ENCODE data around the gene UQCC5. TPM values are rescaled to one million over a fixed set of nuclear protein-coding genes. Genes with fewer than 3 reads are reported as not detected.

Gene UQCC5
- total RNA-seq, 4 donors from 2014 or later: 1.3 to 60.6 (median 7.0) TPM

DNA sequence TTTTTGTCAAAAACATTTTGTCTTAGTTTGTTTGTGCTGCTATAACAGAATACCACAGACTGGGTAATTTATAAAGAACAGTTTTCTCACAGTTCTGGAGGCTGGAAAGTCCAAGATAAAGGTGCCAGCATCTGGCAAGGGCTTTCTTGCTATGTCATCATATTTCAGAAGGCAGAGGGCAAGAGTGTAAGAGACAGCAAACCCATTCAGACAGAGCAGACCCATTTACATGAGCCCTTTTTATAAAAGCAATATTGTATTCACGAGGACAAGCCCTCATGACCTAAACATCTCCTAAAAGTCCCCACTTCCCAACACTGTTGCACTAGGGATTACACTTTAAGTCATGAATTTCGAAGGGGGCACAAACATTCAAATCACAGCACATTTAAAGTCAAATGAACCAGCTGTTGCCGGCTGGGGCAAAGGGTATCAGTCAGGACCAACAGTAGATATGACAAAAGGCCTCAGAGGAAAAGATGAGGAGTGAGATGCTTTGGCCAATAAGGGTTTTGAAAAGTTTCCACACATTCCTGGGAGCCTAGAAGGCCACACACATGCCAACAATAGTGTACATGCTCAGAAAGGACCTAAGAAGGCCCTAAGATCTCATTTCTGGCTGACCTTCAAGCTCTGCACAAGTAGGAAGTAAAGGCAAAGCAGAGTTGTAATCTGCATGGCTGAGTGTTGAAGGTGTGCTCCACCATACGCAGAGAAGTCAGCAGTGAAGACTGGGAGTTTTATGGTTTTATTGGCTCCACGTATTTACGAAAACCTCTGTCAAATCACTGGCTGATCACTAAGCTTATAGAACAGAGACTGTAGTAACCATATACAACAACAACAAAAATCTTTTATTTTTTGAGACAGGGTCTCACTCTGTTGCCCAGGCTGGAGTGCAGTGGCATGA is 37.9 kb downstream of the UQCC5 start:
- H3K36me3 ChIP-seq: peaks cover 17 to 67% (median 55%) of the 10 kb centered on the region in 4 donors

More for the DNA sequence above, 37.9 kb downstream of the UQCC5 start:
- no peaks in the 10 kb centered on the region for H3K9me3 ChIP-seq
- intact Hi-C loops (cut with DNase I): no loop called here
- H3K27ac ChIP-seq (replicated peaks in 1 of 4): peak overlapping the region in 2 of 4 donors; percentile 1 to 37
- TF ChIP-seq POLR2AphosphoS5 (IDR thresholded peaks at IDR 0.05) (no peak), EP300 (IDR thresholded peaks at IDR 0.05) (no peak), POLR2A (IDR thresholded peaks at IDR 0.05; ENCODE audit: low read depth) (no peak)
- TF ChIP-seq, protein P1, sequence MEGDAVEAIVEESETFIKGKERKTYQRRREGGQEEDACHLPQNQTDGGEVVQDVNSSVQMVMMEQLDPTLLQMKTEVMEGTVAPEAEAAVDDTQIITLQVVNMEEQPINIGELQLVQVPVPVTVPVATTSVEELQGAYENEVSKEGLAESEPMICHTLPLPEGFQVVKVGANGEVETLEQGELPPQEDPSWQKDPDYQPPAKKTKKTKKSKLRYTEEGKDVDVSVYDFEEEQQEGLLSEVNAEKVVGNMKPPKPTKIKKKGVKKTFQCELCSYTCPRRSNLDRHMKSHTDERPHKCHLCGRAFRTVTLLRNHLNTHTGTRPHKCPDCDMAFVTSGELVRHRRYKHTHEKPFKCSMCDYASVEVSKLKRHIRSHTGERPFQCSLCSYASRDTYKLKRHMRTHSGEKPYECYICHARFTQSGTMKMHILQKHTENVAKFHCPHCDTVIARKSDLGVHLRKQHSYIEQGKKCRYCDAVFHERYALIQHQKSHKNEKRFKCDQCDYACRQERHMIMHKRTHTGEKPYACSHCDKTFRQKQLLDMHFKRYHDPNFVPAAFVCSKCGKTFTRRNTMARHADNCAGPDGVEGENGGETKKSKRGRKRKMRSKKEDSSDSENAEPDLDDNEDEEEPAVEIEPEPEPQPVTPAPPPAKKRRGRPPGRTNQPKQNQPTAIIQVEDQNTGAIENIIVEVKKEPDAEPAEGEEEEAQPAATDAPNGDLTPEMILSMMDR (IDR thresholded peaks at IDR 0.05): no peak
- no peak overlapping the region for H3K4me3 ChIP-seq
- H3K4me1 ChIP-seq: peaks cover 0 to 26% (median 18%) of the 10 kb centered on the region in 4 donors
- WGBS: 97% methylated on average over 6 of the region's 6 CpGs
- DNase-seq (ENCODE audit: extremely low spot score): no peak
- H3K27me3 ChIP-seq: no peaks in the 10 kb centered on the region

Small RNAs within 50 kb of the gene (small RNA-seq; reads per million reads assigned to genes)
- gene RNU6-856P (0 reads per million in 3 donors), gene RNU6ATAC16P (0 reads per million in 3 donors)

Other genes starting within 250 kb of the UQCC5 start
- gene GLYCTK, start 248.8 kb upstream of the UQCC5 start, total RNA-seq: 1 to 10 TPM; 4.1 to 5.3 (median 4.8) TPM
- 1 to 10 TPM; 3.4 to 5.4 (median 3.6) TPM for gene DNAH1, start 220.3 kb upstream of the UQCC5 start, total RNA-seq
- 10 to 100 TPM; 51.5 to 82.9 (median 72.7) TPM for gene BAP1, start 126.6 kb upstream of the UQCC5 start, total RNA-seq
- 10 to 100 TPM in 1 of 4 donors, 1 to 10 TPM in 3; 7.0 to 22.0 (median 8.2) TPM for gene PHF7, start 125.9 kb upstream of the UQCC5 start, total RNA-seq
- gene SEMA3G, start 91.5 kb upstream of the UQCC5 start, total RNA-seq: 10 to 100 TPM in 3 of 4 donors, 1 to 10 TPM in 1; 7.1 to 39.2 (median 22.2) TPM
- 1 to 10 TPM in 3 of 4 donors, not detected in 1; 1.2 to 7.1 (median 4.0) TPM for gene TNNC1, start 82.6 kb upstream of the UQCC5 start, total RNA-seq
- 100 to 1,000 TPM in 2 of 4 donors, 10 to 100 TPM in 2; 71.9 to 110 (median 88.0) TPM for gene NISCH, start 81.0 kb upstream of the UQCC5 start, total RNA-seq
- gene STAB1, start 41.3 kb upstream of the UQCC5 start, total RNA-seq: 100 to 1,000 TPM; 101 to 127 (median 118) TPM
- 10 to 100 TPM; 58.0 to 87.4 (median 72.9) TPM for gene NT5DC2, start 2.7 kb upstream of the UQCC5 start, total RNA-seq
- gene PBRM1, start 149.3 kb downstream of the UQCC5 start, total RNA-seq: 10 to 100 TPM; 79.4 to 99.3 (median 82.8) TPM
- gene GNL3, start 149.4 kb downstream of the UQCC5 start, total RNA-seq: 10 to 100 TPM; 28.4 to 71.1 (median 29.3) TPM
- 10 to 100 TPM; 31.6 to 40.3 (median 35.7) TPM for gene GLT8D1, start 169.2 kb downstream of the UQCC5 start, total RNA-seq
- gene SPCS1, start 169.5 kb downstream of the UQCC5 start, total RNA-seq: 10 to 100 TPM; 67.3 to 95.3 (median 88.7) TPM
- gene NEK4, start 234.3 kb downstream of the UQCC5 start, total RNA-seq: 10 to 100 TPM; 19.1 to 29.2 (median 23.6) TPM
- not detected for gene ITIH1, start 241.0 kb downstream of the UQCC5 start, total RNA-seq

Data from esophagus muscularis mucosa (tissue), 4 donors.